ENCODE data around the gene HNRNPAB.

DNA sequence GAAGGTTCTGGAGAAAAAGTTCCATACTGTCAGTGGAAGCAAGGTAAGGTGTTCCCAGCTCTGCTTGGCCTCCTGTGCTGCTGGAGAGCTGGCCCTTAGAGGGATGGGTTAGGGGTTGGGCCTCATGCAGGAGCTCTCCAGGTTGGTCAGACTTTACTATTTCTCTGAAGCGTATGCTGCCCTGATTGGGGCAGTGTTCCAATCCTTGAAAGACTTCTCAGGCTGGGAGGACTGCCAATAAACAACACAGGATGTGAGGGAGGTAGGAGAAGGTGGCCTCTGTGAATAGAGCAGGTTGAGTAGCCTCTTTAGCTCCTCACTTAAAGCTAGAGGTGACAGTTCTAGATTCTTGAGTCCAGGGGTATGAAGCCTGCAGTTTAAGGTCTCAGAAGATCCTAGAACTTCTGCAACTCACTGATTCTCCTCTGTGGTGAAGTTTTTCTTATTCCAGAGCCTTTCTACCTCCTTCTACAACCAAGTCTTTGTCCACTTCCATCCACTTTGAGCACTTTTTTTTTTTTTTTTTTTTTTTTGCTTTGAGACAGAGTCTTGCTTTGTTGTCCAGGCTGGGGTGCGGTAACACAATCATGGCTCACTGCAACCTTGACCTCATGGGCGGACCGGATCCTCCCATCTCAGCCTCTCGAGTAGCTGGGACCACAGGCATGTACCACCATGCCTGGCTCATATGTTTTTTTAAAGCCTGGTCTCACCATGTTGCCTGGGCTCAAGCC is 3.0 kb downstream of the HNRNPAB start:
- TF ChIP-seq, protein P1, sequence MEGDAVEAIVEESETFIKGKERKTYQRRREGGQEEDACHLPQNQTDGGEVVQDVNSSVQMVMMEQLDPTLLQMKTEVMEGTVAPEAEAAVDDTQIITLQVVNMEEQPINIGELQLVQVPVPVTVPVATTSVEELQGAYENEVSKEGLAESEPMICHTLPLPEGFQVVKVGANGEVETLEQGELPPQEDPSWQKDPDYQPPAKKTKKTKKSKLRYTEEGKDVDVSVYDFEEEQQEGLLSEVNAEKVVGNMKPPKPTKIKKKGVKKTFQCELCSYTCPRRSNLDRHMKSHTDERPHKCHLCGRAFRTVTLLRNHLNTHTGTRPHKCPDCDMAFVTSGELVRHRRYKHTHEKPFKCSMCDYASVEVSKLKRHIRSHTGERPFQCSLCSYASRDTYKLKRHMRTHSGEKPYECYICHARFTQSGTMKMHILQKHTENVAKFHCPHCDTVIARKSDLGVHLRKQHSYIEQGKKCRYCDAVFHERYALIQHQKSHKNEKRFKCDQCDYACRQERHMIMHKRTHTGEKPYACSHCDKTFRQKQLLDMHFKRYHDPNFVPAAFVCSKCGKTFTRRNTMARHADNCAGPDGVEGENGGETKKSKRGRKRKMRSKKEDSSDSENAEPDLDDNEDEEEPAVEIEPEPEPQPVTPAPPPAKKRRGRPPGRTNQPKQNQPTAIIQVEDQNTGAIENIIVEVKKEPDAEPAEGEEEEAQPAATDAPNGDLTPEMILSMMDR (IDR thresholded peaks at IDR 0.05; ENCODE audit: extremely low read depth in 1 of 2, insufficient read depth in 1 of 2, low read depth in 1 of 2, low read length in 2 of 2) = no peak
- TF ChIP-seq POLR2A (IDR thresholded peaks at IDR 0.05; ENCODE audit: low read depth, low read length) = no peak
- no peak for TF ChIP-seq POLR2AphosphoS5 (IDR thresholded peaks at IDR 0.05; ENCODE audit: insufficient read depth, low read depth, low read length)
- TF ChIP-seq EZH2 (IDR thresholded peaks at IDR 0.05; ENCODE audit: borderline replicate concordance, low read depth, low read length, severe bottlenecking) = no peak
- no peak for TF ChIP-seq FOS (IDR thresholded peaks at IDR 0.05; ENCODE audit: borderline replicate concordance, insufficient read depth, low read length)
- TF ChIP-seq, protein P2, sequence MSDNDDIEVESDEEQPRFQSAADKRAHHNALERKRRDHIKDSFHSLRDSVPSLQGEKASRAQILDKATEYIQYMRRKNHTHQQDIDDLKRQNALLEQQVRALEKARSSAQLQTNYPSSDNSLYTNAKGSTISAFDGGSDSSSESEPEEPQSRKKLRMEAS (IDR thresholded peaks at IDR 0.05; ENCODE audit: insufficient read depth, insufficient read length) = no peak
- TF ChIP-seq JUN (IDR thresholded peaks at IDR 0.05; ENCODE audit: borderline replicate concordance, insufficient read depth, insufficient read length, low read depth) = no peak
- no peak for TF ChIP-seq GATA2 (IDR thresholded peaks at IDR 0.05; ENCODE audit: insufficient read depth, insufficient read length, low read depth, low read length)
